Stimulated activated CD4-positive, alpha-beta T cell treated with anti-CD3 and anti-CD28 coated beads, Interleukin-2, amount 100 ng/mL, for 24 hours (primary cell): ENCODE data around the gene ZMYND8.
"Not testable (repeated sequence)": the region's sequence is repeated elsewhere in the genome, so short reads cannot be mapped to it uniquely, and the experiment has no call there.

Experiments
- DNase-seq, 2 donors: peaks; one replicate each; pipeline ENCODE4 v3.0.0-alpha.2; 2020

ZMYND8 gene

DNA sequence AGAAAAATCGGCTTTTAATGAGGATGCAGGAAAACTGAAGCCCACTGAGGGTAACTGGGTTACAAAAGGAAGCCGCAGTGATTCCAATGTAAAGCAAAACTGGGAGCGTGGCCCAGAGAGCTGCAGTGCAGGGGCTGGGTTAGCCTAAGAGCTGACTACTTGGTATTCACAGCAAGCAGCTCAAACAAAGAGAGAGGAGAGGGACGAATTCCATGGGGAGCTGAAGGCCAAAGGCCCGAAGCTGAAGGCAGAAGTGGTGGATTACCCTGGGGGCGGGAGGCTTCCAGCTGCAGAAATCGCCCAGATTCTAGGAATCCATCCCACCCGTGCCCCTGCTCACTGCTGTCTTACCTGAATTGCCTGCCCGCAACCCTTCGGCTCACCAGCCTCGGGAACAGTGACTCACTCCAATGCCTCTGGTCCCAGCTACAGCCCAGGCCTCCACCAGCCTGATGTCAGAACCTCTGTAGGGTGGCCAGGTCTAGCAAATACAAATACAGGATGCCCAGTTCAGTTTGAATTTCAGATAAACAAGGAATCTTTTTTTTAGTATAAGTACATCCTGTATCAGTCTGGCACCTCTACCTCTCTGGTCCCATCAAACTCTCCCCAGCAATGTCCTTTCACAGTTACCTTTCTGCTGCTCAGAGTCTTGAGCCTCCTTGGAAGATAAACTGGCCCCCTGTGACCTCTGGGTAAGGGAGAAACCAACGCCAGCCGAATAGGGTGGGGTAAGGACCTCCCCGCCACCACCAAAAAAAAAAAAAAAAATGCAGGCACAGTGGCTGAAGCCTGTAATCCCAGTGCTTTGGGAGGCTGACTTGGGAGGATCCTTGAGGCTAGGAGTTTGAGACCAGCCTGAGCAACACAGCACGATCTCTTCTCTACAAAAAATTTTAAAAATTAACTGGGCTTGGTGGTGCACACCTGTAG, 14.6 kb upstream of the ZMYND8 start:
- no peak for DNase-seq

DNA sequence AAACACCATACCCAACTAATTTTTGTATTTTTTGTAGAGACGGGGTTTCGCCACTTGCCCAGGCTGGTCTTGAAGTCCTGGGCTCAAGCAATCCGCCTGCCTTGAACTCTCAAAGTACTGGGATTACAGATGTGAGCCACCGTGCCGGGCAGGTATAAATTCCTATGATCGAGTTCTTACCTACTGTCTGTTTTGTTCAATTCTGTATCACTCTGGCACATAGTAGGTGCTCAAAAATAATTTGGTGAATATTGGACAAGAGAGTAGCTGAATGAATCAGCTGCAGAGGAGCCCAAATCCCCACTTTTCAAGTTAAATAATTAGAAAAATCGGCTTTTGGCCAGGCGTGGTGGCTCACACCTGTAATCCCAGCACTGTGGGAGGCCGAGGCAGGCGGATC, 13.7 kb upstream of the ZMYND8 start:
- DNase-seq = no peak

DNA sequence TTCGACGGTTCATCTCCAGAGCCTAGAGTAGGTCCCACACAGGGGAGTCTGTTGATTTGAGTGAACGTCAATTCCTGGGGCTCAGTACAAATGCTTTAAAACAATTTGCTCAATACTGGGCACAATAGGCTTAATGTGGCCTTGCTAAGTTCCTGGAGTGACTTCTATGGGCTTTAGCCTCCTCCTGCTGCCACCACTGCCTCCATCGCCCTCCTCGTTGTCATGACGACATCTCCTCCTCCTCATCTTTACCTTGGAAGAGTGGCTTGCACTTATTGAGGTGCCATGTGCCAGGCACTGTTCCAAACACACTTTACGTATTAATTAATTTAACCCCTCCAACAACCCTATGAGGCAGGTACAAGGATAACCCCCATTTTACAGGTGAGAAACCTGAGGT, 11.8 kb upstream of the ZMYND8 start:
- no peak for DNase-seq

DNA sequence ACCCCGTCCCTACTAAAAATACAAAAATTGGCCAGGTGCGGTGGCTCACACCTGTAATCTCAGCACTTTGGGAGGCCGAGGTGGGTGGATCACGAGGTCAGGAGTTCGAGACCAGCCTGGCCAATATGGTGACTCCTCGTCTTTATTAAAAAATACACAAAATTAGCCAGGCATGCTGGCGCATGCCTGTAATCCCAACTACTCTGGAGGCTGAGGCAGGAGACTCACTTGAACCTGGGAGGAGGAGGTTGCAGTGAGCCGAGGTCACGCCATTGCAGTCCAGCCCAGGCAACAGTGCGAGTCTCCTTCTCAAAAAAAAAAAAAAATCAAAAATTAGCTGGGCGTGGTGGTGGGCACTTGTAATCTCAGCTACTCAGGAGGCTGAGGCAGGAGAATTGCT, 9.8 kb upstream of the ZMYND8 start:
- not testable (repeated sequence) for DNase-seq

DNA sequence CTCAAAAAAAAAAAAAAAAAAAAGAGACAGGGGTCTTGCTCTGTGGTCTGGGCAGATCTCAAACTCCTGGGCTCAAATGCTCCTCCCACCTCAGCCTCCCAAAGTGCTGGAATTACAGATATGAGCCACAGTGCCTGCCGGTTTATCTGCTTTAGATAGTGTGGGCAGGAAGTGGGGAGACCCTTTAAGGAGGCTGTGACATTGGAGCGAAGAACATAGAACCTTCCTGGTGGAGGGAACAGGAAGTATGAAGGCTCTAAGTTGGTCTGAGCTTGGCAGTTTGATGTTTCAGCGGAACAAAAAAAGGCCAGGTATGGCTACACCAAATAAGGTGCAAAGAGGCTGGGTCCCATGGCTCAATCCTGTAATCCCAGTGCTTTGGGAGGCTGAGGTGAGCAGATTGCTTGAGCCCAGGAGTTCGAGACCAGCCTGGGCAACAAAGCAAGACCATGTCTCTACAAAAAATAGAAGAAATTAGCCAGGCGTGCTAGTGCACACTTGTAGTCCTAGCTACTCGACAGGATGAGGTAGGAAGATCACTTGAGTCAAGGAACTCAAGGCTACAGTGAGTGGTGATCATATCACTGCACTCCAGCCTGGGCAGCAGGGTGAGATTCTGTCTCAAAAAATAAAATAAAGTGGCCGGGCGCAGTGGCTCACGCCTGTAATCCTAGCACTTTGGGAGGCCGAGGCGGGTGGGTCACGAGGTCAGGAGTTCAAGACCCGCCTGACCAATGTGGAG, 8.7 kb upstream of the ZMYND8 start:
- DNase-seq = no peak

DNA sequence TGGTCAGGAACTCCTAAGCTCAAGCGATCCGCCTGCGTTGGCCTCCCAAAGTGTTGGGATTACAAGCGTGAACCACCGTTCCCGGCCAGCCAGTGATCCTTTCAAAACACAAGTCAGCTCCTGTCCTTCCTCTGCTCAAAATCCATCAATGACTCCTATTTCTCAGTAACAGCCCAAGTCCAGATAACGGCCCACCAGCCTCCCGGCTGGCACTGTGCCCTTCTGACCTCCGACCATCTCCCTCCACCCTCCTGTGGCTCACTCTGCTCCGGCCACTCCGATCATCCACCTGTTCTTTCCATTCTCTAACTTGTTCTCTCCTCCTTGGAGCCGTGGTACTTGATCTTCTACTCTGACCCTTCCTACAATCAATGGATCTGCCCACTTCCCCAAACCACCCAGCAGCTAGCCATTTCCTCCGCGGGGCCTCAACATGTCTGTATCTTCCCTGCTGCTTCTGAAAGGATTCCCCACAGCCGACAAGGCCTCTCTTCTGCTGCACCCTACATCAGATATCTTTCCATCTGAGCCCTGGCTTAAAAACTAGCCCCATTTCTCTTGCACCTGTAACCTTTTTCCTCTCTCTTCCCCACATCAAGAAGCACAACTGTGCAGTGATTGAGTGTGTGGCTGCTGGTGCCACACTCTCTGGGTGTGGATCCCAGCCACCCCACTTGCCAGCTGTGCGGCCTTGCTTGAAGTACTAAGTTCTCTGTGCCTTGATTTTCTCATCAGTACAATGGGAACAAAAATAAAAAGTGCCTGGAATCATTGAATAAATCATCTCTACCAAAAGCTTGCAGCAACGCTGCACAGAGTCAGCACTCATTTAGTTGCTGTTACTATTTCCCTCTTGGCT, 6.1 kb upstream of the ZMYND8 start:
- no peak for DNase-seq

DNA sequence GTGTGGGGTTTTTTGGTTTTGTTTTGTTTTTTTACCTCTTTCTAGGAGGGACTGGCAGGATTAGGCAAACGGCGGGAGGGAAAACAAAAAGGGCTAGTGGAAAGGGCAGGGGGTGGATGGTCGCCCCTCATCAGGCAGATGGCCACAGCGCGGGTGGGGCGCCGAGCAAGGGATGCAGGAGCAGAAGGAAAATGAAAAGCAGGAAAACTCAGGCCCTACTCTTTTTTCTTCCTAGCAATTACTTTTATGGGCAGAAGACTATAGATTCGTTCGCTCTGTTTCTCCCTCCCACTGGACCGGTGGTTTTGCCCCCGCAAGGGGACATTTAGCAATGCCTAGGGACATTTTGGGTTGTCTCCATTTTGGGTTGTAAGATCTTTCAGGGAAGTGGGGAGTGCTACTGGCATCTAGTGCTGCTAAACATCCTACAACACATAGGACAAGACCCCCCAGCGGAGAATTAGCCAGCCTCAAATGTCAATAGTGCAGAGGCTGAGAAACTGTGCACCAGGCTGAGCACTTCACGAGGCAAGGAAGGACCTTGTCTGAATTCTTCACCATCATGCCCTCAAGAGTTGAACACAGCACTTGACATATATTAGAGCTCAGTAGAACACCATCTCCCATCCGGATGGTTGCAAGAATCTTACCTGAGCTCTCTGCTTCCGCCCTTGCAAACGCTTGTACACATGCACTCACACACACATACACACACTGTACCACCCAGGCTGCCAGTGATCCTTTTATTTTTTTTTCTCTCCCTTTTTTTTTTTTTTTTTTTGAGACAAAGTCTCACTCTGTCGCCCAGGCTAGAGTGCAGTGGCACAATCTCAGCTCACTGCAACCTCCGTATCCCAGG, 4.8 kb upstream of the ZMYND8 start:
- DNase-seq = no peak

DNA sequence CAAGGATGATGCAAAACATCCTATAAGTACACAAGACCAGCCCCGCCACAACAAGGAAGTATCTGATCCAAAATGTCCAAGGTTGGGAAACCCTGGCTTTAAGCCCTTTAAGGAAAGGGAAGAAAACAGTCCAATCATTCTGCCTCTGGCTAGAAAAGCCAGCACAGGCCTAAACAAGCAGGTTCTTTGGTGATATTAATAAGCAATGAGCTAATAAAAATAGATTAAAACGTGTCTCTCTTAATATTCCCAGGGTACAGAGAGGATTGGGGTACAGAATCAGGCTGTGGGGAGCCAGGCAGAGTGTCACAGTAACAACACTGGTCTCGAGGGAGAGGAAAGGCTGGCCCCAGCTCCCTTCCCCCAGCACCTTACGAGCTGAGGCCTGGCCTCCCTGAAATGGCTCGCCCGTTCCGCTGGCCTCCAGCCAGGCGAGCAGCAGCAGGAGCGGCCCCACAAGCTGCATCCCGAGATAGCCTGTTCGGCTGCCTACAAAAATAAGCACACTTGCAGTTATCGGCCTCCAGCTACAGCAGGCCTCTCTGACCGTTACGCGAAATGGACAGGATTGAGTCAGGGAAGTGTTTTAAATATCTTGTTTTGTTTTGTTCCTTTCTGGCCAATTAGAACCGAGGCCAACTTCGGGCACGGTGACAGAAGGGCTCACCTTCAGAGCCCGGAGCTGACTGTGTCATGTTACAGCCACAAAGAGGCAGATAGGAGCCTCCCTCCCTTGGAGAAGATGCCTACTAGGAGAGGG, 4.0 kb upstream of the ZMYND8 start:
- no peak for DNase-seq

DNA sequence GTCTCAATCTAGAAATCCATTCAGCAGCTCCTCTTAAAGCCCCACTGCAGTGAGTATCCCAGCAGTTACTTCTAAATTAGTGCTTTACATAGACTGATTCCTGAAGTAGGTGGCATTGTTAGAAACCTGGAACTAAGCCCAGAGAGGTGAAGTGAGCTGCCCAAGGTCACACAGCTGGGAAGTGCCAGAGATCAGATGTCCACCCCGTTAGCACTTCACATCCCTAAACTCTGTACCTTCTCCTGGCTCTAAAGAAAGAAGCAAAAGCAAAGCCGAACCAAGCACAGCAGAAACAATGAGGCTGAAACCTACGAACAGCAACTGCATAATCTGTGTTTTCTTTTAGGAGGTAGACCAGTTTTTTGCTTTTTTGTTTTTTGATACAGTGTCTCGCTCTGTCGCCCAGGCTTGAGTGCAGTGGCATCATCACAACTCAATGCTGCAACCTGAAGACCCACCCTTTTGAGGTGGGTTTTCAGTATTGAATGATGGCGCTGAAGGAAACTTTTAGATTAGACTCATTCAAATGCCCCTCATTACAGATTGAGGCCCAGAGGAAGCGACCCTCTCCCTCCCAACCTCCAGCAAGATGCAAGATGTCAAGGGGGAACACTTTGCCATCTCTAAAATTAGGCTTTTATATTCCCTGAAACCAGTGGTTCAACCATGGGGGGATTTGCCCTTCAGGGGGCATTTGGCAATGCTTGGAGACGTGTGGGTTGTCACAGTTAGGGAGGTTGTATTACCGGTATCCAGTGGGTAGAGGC, 3.2 kb upstream of the ZMYND8 start:
- DNase-seq = no peak

DNA sequence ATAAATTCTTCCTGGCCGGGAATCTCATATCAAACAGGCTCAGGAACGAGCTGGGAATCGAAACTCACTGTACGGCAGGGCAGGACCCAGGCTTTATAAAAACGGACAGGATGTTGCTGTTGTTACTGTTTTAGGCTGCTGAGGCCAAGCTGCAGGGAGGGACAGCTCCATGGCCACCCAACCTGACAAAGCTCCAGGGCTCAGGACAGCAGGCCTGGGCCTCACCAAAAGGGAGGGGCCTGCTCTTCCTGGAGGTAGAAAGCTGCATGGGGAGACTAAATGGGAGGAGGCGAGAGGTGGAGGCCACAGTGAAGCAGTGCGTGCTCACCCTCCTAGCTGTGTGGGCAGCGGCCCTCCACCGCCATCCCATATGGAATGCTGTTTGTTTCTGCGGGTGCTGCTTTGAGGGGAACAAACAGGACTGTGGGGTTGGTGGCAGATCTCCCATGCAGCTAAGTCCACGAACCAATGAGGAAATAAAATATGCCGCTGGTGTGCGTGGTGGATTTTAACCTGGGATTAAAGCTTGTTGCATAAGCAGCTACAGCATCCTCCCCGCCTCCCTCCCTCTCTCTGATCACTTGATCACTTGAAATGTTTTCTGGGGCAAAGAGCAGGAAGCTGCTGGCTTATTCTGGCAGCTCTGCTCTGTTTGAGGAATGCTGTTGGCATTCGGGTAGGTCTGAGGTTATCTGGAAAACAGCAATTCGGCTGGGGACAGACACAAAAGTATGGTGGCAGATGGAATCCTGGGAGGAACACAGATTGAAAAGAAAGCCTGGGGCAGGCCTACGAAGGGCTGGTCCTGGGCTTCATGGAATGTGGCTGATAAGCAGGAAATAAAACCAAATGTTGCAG, 2.4 kb upstream of the ZMYND8 start:
- DNase-seq = peak in 1 of 2 donors; percentile 10

DNA sequence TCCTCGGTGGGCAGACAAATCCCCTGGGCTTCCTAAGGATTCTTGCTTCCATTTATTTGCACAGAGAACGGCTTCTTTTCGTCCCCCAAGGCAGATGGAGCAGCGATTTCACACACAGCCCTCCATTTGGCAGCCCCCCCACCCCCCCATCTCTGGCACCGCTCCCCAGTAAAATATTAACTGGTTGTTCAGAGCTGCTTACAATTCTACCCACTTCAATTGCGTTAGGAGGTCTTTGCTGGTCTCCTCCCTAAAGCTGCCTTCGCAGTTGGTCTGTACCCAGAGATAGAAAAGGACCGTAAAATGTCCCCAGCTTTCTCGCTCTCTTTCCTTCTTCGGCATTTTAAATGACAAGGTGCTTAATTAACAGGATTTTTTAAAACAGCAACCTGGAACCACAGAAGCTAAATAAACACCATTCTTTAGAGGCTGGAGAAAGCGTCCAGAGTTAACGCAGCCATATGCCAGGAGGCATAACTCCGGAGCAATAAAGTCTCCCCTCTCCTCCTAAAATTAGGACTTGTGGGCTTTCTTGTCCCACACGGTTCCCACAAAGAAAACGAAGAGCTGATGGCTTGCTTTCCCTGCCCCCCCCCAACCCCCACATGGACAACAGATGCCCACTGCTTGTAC, 1.7 kb upstream of the ZMYND8 start:
- DNase-seq = no peak

DNA sequence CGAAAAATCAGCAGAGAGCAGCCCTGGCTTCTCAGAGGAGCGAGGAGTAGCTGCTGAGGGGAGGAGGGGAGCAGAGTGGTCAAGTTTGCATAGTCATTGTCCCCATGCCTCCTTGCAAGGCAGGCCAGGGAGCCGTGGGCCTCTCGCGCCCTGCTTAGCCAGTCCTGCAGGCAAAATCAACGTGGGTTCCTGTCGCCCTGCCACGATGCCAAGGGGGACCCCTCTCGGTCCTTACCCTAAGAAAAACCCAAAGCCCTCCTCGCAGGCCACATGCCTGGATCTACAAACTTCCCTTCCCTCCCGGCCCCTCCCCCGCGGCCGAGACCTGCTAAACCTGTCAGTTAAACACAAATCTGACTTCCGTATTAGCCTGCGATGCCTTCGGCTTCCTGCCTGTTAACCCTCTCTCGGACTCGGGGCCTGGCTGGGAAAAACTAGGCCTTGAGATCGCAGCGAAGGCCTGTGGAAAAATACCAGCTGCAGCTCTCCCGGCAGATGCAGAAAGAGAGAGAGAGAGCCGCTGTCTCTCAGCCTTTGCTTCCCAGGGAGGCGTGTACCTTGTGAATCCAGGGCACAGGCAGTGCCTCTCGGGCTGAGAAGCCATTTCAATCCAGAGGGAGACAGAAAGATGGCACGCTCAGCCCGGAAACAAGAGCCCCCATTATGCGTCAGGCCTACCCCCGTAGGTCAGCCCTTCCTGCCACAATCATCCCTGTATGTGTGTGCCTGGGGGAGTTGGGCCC, 968 bp upstream of the ZMYND8 start:
- DNase-seq = peak; percentile 73 to 75

DNA sequence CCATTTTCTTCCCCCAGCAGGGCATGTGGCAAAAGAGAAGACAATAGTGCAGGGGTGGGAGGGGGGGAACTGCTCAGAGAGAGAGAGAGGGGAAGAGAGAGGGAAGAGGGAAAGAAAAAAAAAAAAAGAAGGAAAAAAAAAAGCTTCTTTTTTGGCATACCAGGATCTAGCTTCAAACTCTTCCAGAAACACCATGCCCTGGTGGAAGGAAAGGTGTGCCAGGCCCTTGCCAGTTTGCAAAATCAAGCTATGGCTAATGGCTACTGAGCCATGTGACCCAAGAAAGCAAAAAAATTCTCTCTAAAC, 326 bp downstream of the ZMYND8 start:
- no peak for DNase-seq

DNA sequence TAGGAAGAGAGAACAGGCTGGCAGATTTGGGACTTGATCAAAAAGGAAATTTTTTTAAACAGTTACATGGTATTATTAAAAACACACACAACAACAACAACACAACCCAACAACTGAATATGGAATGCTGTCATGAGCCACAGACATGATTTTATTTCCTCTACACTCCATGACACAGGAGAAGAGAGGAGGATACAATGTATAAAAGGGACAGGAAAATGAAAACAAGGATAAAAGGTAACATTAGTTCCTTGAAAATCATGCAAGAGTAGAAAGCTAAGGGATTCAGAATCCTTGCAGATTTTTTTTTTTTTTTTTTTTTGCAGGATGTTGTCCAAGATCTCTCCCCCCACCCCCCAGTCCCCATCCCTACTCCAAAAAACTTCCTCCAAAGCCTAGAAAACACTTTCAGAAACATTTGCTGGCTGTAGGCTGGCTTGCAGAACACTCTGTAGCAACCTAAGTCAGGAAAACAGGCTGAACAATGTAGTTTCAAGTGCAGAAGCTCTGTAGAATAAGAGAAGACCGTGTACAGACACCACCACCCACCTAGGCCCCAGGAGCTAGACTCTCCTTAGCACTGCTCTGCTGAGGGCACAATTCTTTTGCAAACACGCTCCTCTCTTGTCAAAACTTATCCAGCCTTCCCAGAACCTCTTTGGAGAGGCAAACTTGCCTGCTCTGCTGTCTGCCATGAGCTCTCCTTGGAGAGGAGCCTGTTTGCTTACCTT, 845 bp downstream of the ZMYND8 start:
- peak; percentile 11 to 24 for DNase-seq

DNA sequence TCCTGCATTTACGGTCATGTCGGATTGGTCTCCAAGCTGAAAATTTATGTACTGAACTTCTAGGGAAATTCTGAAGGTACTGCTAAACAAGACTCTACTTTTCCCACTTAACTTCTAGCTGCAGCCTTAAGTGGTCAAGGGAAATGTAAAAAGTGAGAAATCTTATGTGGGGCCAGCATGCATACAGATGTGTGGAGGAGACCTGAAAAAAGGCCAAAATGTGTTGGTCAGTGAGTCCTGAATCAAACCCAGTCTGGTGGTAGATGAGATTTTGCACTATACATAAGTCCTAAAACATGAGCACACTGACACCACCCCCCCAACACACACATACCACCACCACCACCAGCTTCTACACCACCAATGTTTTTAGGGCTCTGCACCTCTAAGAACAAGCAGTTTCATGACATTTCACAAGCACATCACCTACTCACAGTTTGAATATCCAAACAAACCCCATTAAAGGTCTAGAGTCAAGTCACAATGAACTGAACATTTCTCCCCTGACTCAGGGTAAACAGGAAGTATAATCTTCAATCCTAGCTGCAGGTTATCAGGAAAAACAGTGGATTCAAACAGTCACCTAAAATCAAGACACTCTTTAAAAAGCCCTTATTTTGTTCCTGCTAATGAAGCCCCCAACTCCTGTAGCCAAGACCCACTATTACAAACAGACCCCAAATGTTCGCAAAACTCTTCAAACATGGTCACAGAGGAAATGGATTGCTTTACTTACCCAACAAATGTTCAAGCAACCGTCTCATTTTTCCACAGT, 1.6 kb downstream of the ZMYND8 start:
- DNase-seq = no peak

DNA sequence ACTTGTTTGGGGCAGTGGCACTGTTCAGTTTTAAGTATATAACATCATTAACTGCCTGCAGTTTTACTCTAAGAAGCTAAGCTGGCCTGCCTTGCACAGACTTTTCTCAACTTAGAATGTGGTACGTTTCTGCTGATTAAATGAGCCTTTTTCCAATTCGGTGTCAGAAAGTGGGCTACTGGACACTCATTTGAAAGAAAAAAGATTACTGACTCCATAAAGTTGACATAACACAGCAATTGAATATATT, 2.1 kb downstream of the ZMYND8 start:
- no peak for DNase-seq

DNA sequence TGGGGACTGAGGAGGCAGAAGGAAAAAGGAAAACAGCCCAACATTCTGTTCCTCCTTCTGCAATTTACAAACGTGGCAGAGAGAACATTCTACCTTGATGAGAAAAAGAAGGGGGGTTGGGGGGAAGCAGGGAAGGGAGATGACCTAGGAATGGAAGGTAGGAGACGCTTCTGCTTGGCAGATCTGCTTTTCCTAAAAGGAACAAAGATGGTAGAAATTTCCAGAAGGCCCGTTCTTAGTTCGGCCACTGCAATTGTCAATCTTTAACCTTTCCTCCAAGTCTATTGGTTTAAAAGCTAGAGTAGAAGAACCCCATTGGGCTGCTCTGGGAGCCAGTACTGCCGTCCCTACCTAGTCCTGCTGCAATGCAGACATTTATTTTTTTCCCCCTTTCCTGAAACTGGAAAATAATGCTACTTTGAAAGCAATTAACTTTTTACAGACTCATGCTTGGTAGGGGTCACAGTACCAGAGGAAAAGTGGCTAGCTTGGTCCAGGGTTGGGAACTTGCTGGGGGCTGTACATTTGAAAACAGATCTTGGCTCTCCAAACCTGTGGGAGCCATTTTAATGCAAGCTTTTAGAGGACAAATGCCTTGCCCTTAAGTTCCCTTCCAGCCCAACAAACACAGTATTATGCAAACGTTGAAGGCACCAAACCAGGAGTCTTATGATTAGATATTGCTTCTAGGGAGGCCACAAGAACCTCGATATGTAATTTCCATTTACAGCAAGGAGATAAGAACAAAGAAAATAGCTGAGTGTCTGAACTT, 2.6 kb downstream of the ZMYND8 start:
- DNase-seq = no peak
